ENCODE data around the gene AXIN2. TPM values are rescaled to one million over a fixed set of nuclear protein-coding genes. Genes with fewer than 3 reads are reported as not detected.

The AXIN2 gene
- total and polyA plus RNA-seq, 2 experiments from 2014 or later = 0.94 to 2.4 TPM

GRCh38 chr17:65592125-65592965 lies 30.9 kb upstream of the AXIN2 start:
- in situ Hi-C loops (cut with MboI) = no loop called here

GRCh38 chr17:65589321-65589720 lies 27.9 kb upstream of the AXIN2 start:
- no peak for TF ChIP-seq EZH2phosphoT487 (IDR thresholded peaks at IDR 0.05; ENCODE audit: insufficient read depth, low read depth)
- TF ChIP-seq EZH2 (IDR thresholded peaks at IDR 0.05; ENCODE audit: insufficient read depth, poor library complexity, severe bottlenecking) = no peak
- no peak overlapping the region for H3K27ac ChIP-seq
- DNase-seq = peak; percentile 29

More at GRCh38 chr17:65592125-65592965, 30.9 kb upstream of the AXIN2 start:
- 95 to 100% methylated on average over 7 of the region's 7 CpGs for WGBS, 2 experiments (ENCODE audit: low coverage in 1 of 2, low lambda C conversion rate in 2 of 2, missing lambda C conversion rate in 2 of 2)
- Histone ChIP-seq H2AFZ (no peak overlapping the region), H3K27me3 (replicated peaks; ENCODE audit: insufficient read depth) (no peaks in the 10 kb centered on the region), H3K27ac (no peak overlapping the region), H3F3A (ENCODE audit: insufficient read depth) (peaks cover 8% of the 10 kb centered on the region; the same call in 1 of the 2 replicates), H3K4me2 (ENCODE audit: unreplicated experiment) (no peak overlapping the region), H3K79me2 (ENCODE audit: insufficient read depth) (no peaks in the 10 kb centered on the region), H3K9me2 (ENCODE audit: insufficient read depth) (no peaks in the 10 kb centered on the region), H3K4me1 (ENCODE audit: insufficient read depth) (peaks cover 7% of the 10 kb centered on the region), H3K36me3 (ENCODE audit: low read depth) (no peaks in the 10 kb centered on the region), H3K4me3 (no peak overlapping the region), H4K20me1 (ENCODE audit: insufficient read depth) (no peaks in the 10 kb centered on the region), H3K9me3 (ENCODE audit: low read depth) (no peaks in the 10 kb centered on the region), H3K9ac (no peak overlapping the region)
- DNase-seq = no peak
- TF ChIP-seq EZH2 (IDR thresholded peaks at IDR 0.05; ENCODE audit: insufficient read depth, poor library complexity, severe bottlenecking) = no peak
- TF ChIP-seq EZH2phosphoT487 (IDR thresholded peaks at IDR 0.05; ENCODE audit: insufficient read depth, low read depth) = no peak

GRCh38 chr17:65588181-65588808 lies 26.8 kb upstream of the AXIN2 start:
- no peaks in the 10 kb centered on the region for H3K9me3 ChIP-seq (ENCODE audit: low read depth)
- H3K9ac ChIP-seq = no peak overlapping the region
- H4K20me1 ChIP-seq (ENCODE audit: insufficient read depth) = no peaks in the 10 kb centered on the region
- H3K27me3 ChIP-seq (replicated peaks; ENCODE audit: insufficient read depth) = no peaks in the 10 kb centered on the region
- H3K79me2 ChIP-seq (ENCODE audit: insufficient read depth) = no peaks in the 10 kb centered on the region
- H2AFZ ChIP-seq = no peak overlapping the region
- no peak overlapping the region for H3K4me2 ChIP-seq (ENCODE audit: unreplicated experiment)
- TF ChIP-seq EZH2 (IDR thresholded peaks at IDR 0.05; ENCODE audit: insufficient read depth, poor library complexity, severe bottlenecking) = no peak
- no peak for TF ChIP-seq EZH2phosphoT487 (IDR thresholded peaks at IDR 0.05; ENCODE audit: insufficient read depth, low read depth)
- in situ Hi-C loops (cut with MboI) = no loop called here
- no peaks in the 10 kb centered on the region for H3K9me2 ChIP-seq (ENCODE audit: insufficient read depth)
- DNase-seq = no peak
- WGBS, 2 experiments (ENCODE audit: low coverage in 1 of 2, low lambda C conversion rate in 2 of 2, missing lambda C conversion rate in 2 of 2) = 45 to 59% methylated on average over 9 of the region's 9 CpGs
- no peaks in the 10 kb centered on the region for H3K36me3 ChIP-seq (ENCODE audit: low read depth)
- H3K4me3 ChIP-seq = no peak overlapping the region
- H3K27ac ChIP-seq = no peak overlapping the region
- no peaks in the 10 kb centered on the region for H3K4me1 ChIP-seq (ENCODE audit: insufficient read depth)
- H3F3A ChIP-seq (ENCODE audit: insufficient read depth) = no peaks in the 10 kb centered on the region

More at GRCh38 chr17:65589321-65589720, 27.9 kb upstream of the AXIN2 start:
- Histone ChIP-seq H3K4me2 (ENCODE audit: unreplicated experiment) (no peak overlapping the region), H3K4me3 (no peak overlapping the region), H4K20me1 (ENCODE audit: insufficient read depth) (no peaks in the 10 kb centered on the region), H2AFZ (no peak overlapping the region), H3K4me1 (ENCODE audit: insufficient read depth) (0 out of 2 replicates have a peak, but pooled peaks cover under 1% of the 10 kb centered on the region), H3K9me2 (ENCODE audit: insufficient read depth) (no peaks in the 10 kb centered on the region), H3K79me2 (ENCODE audit: insufficient read depth) (no peaks in the 10 kb centered on the region), H3K9me3 (ENCODE audit: low read depth) (no peaks in the 10 kb centered on the region), H3K36me3 (ENCODE audit: low read depth) (no peaks in the 10 kb centered on the region), H3K27me3 (replicated peaks; ENCODE audit: insufficient read depth) (no peaks in the 10 kb centered on the region), H3K9ac (no peak overlapping the region), H3F3A (ENCODE audit: insufficient read depth) (no peaks in the 10 kb centered on the region)
- 38 to 44% methylated on average over 5 of the region's 5 CpGs for WGBS, 2 experiments (ENCODE audit: low coverage in 1 of 2, low lambda C conversion rate in 2 of 2, missing lambda C conversion rate in 2 of 2)
- in situ Hi-C loops (cut with MboI) = no loop called here

- Histone ChIP-seq H3F3A (ENCODE audit: insufficient read depth) (no peaks in the 10 kb centered on the region), H3K4me3 (no peak overlapping the region), H3K79me2 (ENCODE audit: insufficient read depth) (no peaks in the 10 kb centered on the region), H2AFZ (no peak overlapping the region), H3K4me1 (ENCODE audit: insufficient read depth) (no peaks in the 10 kb centered on the region), H4K20me1 (ENCODE audit: insufficient read depth) (no peaks in the 10 kb centered on the region), H3K4me2 (ENCODE audit: unreplicated experiment) (no peak overlapping the region), H3K9ac (no peak overlapping the region), H3K36me3 (ENCODE audit: low read depth) (no peaks in the 10 kb centered on the region), H3K9me3 (ENCODE audit: low read depth) (no peaks in the 10 kb centered on the region), H3K9me2 (ENCODE audit: insufficient read depth) (no peaks in the 10 kb centered on the region), H3K27ac (no peak overlapping the region), H3K27me3 (replicated peaks; ENCODE audit: insufficient read depth) (no peaks in the 10 kb centered on the region)
- no peak for DNase-seq
- 24 to 31% methylated on average over 9 to 10 of the region's 10 CpGs for WGBS, 2 experiments (ENCODE audit: low coverage in 1 of 2, low lambda C conversion rate in 2 of 2, missing lambda C conversion rate in 2 of 2)
- in situ Hi-C loops (cut with MboI) = no loop called here
- TF ChIP-seq EZH2phosphoT487 (IDR thresholded peaks at IDR 0.05; ENCODE audit: insufficient read depth, low read depth) (no peak), EZH2 (IDR thresholded peaks at IDR 0.05; ENCODE audit: insufficient read depth, poor library complexity, severe bottlenecking) (no peak)
Measured at GRCh38 chr17:65587534-65588180, 26.2 kb upstream of the AXIN2 start.
